ENCODE results near the gene PARD3. TPM values are rescaled to one million over a fixed set of nuclear protein-coding genes. Genes with fewer than 3 reads are reported as not detected.

The PARD3 gene
- total and polyA plus RNA-seq, 4 experiments from 2014 or later = 0.13 to 0.25 TPM; not detected in 2

DNA sequence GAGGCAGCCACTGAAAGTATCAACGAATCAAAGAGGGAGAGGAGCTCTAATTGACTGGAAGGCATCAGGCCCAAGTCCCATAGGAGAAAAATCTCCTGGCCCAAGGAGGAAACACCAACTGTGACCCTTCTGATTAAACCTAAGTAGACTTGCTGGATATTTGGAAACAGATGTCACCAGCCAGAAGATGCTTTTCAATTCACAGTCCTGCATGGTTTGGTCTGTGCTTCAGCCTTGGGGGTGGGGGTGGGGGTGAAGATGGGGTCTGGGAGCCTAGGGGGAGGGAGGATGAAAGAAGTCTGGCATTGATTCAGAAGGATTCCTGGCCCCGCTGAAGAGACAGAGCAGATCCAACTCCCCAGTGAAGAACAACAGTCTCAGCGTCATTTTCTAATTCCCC is 623.7 kb downstream of the PARD3 start:
- Mint-ChIP-seq H3K4me1 (no peaks in the 10 kb centered on the region), H3K27me3 (peaks cover 0 to 2% of the 10 kb centered on the region in 2 donors), H3K27ac (no peak overlapping the region), H3K4me3 (no peak overlapping the region), H3K36me3 (no peaks in the 10 kb centered on the region), H3K9me3 (no peaks in the 10 kb centered on the region)
- Histone ChIP-seq H3K36me3 (ENCODE audit: insufficient read depth, low read length) (no peaks in the 10 kb centered on the region), H3K27me3 (ENCODE audit: insufficient read depth, low read length) (no peaks in the 10 kb centered on the region), H3K9me3 (ENCODE audit: control insufficient read depth in 1 of 2, low read length in 2 of 2) (no peaks in the 10 kb centered on the region), H3K27ac (ENCODE audit: low read depth, low read length) (no peak overlapping the region), H3K4me3 (ENCODE audit: low read length in 2 of 2) (no peak overlapping the region), H3K4me1 (ENCODE audit: insufficient read depth, low read length) (no peaks in the 10 kb centered on the region)
- POLR2A ChIA-PET (ENCODE audit: partially characterized antibody) = no interaction called here
- DNase-seq = no peak
- CTCF ChIA-PET (ENCODE audit: partially characterized antibody) = no interaction called here
- intact Hi-C loops (cut with micrococcal nuclease) = no loop called here

DNA sequence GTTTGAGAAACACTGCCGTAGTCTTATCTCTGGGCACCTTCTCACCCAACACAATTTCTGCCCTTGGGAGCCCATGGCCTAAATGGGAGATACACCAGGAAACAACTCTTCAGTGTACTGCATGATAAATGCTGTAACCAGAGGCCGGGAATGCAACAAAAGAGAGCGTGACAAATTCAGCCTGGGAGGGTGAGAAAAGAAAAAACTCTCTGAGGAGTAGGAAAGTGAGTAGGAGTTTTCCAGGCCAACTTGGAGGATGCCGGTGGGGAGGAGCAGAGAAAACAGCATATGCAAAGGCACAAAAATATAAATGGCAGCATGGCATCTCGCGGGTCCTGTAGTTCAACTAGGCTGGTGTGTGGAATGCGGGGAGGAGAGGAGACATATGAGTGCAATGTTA is 624.5 kb downstream of the PARD3 start:
- ChIA-PET CTCF (ENCODE audit: partially characterized antibody) (no interaction called here), POLR2A (ENCODE audit: partially characterized antibody) (no interaction called here)
- Mint-ChIP-seq H3K9me3 (no peaks in the 10 kb centered on the region), H3K4me1 (no peaks in the 10 kb centered on the region), H3K36me3 (no peaks in the 10 kb centered on the region), H3K4me3 (no peak overlapping the region), H3K27ac (no peak overlapping the region), H3K27me3 (peaks cover 0 to 2% of the 10 kb centered on the region in 2 donors)
- Histone ChIP-seq H3K9me3 (ENCODE audit: control insufficient read depth in 1 of 2, low read length in 2 of 2) (no peaks in the 10 kb centered on the region), H3K36me3 (ENCODE audit: insufficient read depth, low read length) (no peaks in the 10 kb centered on the region), H3K4me1 (ENCODE audit: insufficient read depth, low read length) (no peaks in the 10 kb centered on the region), H3K27me3 (ENCODE audit: insufficient read depth, low read length) (no peaks in the 10 kb centered on the region), H3K27ac (ENCODE audit: low read depth, low read length) (no peak overlapping the region), H3K4me3 (ENCODE audit: low read length in 2 of 2) (no peak overlapping the region)
- no peak for DNase-seq
- intact Hi-C loops (cut with micrococcal nuclease) = no loop called here

DNA sequence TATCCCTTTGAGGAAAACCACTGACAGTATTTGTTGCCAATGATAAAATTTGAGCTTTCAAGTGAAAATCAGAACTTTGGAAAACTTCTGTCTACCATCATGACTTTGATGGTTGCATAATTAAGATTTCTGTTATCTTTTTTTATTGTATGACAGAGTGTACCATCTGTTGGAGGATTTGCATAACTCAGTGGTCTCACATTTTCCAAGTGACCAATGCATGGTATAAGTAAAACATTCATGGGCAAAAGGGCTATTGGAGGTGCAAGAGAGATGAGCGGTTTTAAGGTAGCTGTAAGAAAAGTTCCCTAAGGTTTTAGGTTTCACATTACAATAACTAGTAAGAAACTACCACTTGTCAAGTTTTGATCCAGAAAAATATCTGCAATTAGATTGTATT is 625.3 kb downstream of the PARD3 start:
- Histone ChIP-seq H3K4me1 (ENCODE audit: insufficient read depth, low read length) (no peaks in the 10 kb centered on the region), H3K9me3 (ENCODE audit: control insufficient read depth in 1 of 2, low read length in 2 of 2) (no peaks in the 10 kb centered on the region), H3K4me3 (ENCODE audit: low read length in 2 of 2) (no peak overlapping the region), H3K27me3 (ENCODE audit: insufficient read depth, low read length) (no peaks in the 10 kb centered on the region), H3K27ac (ENCODE audit: low read depth, low read length) (no peak overlapping the region), H3K36me3 (ENCODE audit: insufficient read depth, low read length) (no peaks in the 10 kb centered on the region)
- H3K4me1 Mint-ChIP-seq = no peaks in the 10 kb centered on the region
- no peaks in the 10 kb centered on the region for H3K36me3 Mint-ChIP-seq
- no peak overlapping the region for H3K4me3 Mint-ChIP-seq
- CTCF ChIA-PET (ENCODE audit: partially characterized antibody) = no interaction called here
- intact Hi-C loops (cut with micrococcal nuclease) = no loop called here
- no peaks in the 10 kb centered on the region for H3K9me3 Mint-ChIP-seq
- POLR2A ChIA-PET (ENCODE audit: partially characterized antibody) = no interaction called here
- H3K27ac Mint-ChIP-seq = no peak overlapping the region
- no peak for DNase-seq
- peaks cover 0 to 2% of the 10 kb centered on the region in 2 donors for H3K27me3 Mint-ChIP-seq

DNA sequence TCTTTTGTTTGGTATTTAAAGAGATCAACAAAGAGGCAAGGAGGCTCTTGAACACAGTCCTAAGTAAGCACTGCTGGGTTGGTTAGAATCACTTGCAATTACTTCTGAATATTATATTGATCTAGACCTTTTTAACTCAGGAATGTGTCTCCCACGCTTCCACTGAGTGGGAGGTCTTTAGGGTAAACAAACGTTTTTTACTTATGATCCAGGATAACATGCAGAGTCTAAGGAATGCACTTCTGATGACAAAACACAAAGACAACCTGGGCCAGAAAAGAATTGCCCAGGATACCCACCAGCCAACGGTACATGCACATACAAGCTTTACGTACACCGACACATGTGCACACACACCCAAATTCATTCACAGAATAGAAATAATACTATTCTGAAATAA is 626.9 kb downstream of the PARD3 start:
- POLR2A ChIA-PET (ENCODE audit: partially characterized antibody) = no interaction called here
- no peaks in the 10 kb centered on the region for H3K9me3 ChIP-seq (ENCODE audit: control insufficient read depth in 1 of 2, low read length in 2 of 2)
- DNase-seq = no peak
- no peak overlapping the region for H3K27ac ChIP-seq (ENCODE audit: low read depth, low read length)
- no peak overlapping the region for H3K4me3 Mint-ChIP-seq
- H3K27ac Mint-ChIP-seq = no peak overlapping the region
- H3K27me3 ChIP-seq (ENCODE audit: insufficient read depth, low read length) = no peaks in the 10 kb centered on the region
- H3K27me3 Mint-ChIP-seq = peaks cover 0 to 2% of the 10 kb centered on the region in 2 donors
- no peaks in the 10 kb centered on the region for H3K9me3 Mint-ChIP-seq
- H3K4me1 Mint-ChIP-seq = no peaks in the 10 kb centered on the region
- H3K36me3 Mint-ChIP-seq = no peaks in the 10 kb centered on the region
- no peaks in the 10 kb centered on the region for H3K36me3 ChIP-seq (ENCODE audit: insufficient read depth, low read length)
- H3K4me3 ChIP-seq (ENCODE audit: low read length in 2 of 2) = no peak overlapping the region
- CTCF ChIA-PET (ENCODE audit: partially characterized antibody) = no interaction called here
- intact Hi-C loops (cut with micrococcal nuclease) = no loop called here
- H3K4me1 ChIP-seq (ENCODE audit: insufficient read depth, low read length) = no peaks in the 10 kb centered on the region

DNA sequence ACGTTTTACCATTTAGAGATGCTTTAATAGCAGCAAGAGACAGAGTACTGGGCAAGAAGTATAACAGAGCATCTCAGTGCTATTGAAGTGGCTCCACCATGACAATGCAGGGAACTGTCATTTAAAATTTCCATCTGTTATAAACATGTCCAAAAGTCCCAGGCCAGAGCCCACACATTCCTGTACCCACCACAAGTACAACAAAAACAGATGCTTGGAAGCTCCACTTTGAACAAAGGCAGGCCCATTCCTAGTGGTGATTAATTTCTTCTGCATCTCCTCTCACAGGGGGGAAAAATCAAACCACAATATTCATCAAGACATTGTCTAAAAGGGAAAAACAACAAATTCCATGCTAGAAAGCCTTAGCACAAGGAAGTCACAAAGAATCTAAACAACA is 627.9 kb downstream of the PARD3 start:
- intact Hi-C loops (cut with micrococcal nuclease) = no loop called here
- no peak overlapping the region for H3K4me3 Mint-ChIP-seq
- no peaks in the 10 kb centered on the region for H3K9me3 Mint-ChIP-seq
- H3K27me3 ChIP-seq (ENCODE audit: insufficient read depth, low read length) = no peaks in the 10 kb centered on the region
- no peaks in the 10 kb centered on the region for H3K36me3 ChIP-seq (ENCODE audit: insufficient read depth, low read length)
- no peaks in the 10 kb centered on the region for H3K4me1 Mint-ChIP-seq
- H3K27ac ChIP-seq (ENCODE audit: low read depth, low read length) = no peak overlapping the region
- ChIA-PET POLR2A (ENCODE audit: partially characterized antibody) (no interaction called here), CTCF (ENCODE audit: partially characterized antibody) (no interaction called here)
- DNase-seq = no peak
- no peaks in the 10 kb centered on the region for H3K36me3 Mint-ChIP-seq
- no peak overlapping the region for H3K4me3 ChIP-seq (ENCODE audit: low read length in 2 of 2)
- H3K4me1 ChIP-seq (ENCODE audit: insufficient read depth, low read length) = no peaks in the 10 kb centered on the region
- H3K9me3 ChIP-seq (ENCODE audit: control insufficient read depth in 1 of 2, low read length in 2 of 2) = no peaks in the 10 kb centered on the region
- peaks cover 0 to 2% of the 10 kb centered on the region in 2 donors for H3K27me3 Mint-ChIP-seq
- no peak overlapping the region for H3K27ac Mint-ChIP-seq

DNA sequence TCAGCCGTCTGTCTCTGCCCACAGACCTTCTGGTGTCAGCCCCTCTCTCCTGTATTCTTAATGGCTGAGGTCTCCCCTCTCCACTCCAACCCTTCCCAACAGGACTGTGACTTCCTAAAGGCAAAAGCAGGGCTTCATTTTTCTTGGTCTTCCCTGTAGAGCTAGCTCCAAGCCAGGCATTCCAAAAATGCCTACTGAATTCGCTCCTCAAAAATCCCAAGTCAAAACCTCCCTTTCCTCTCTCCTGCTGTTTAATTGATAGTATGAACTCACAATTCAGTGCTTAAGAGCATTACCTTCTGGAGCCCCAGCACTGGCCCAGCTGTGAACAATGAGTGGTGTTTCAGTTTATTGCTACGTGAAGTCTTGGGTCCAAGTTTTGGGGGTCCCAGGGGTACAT is 628.4 kb downstream of the PARD3 start:
- Histone ChIP-seq H3K4me1 (ENCODE audit: insufficient read depth, low read length) (no peaks in the 10 kb centered on the region), H3K9me3 (ENCODE audit: control insufficient read depth in 1 of 2, low read length in 2 of 2) (no peaks in the 10 kb centered on the region), H3K36me3 (ENCODE audit: insufficient read depth, low read length) (no peaks in the 10 kb centered on the region), H3K27ac (ENCODE audit: low read depth, low read length) (no peak overlapping the region), H3K27me3 (ENCODE audit: insufficient read depth, low read length) (no peaks in the 10 kb centered on the region), H3K4me3 (ENCODE audit: low read length in 2 of 2) (no peak overlapping the region)
- Mint-ChIP-seq H3K36me3 (no peaks in the 10 kb centered on the region), H3K9me3 (no peaks in the 10 kb centered on the region), H3K4me1 (no peaks in the 10 kb centered on the region), H3K27ac (no peak overlapping the region), H3K27me3 (peaks cover 0 to 2% of the 10 kb centered on the region in 2 donors), H3K4me3 (no peak overlapping the region)
- POLR2A ChIA-PET (ENCODE audit: partially characterized antibody) = no interaction called here
- intact Hi-C loops (cut with micrococcal nuclease) = no loop called here
- CTCF ChIA-PET (ENCODE audit: partially characterized antibody) = no interaction called here
- DNase-seq = no peak

DNA sequence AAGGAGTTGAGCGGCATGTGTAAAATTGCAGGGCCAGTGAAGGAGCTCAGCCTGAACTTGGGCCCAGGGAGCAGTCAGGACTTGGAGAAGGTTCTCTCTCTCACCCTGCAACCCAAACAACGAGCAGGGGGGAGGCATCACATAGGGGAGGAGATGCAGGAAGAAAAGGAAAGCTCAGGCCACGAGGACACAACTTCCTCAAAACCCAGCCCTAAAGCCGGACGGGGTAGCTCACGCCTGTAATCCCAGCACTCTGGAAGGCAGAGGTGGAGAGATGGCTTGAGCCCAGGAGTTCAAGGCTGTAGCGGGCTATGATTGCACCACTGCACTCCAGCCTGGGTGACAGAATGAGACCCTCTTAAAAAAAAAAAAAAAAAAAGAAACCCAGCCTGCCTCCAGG is 629.1 kb downstream of the PARD3 start:
- DNase-seq = no peak
- Histone ChIP-seq H3K9me3 (ENCODE audit: control insufficient read depth in 1 of 2, low read length in 2 of 2) (no peaks in the 10 kb centered on the region), H3K36me3 (ENCODE audit: insufficient read depth, low read length) (no peaks in the 10 kb centered on the region), H3K27ac (ENCODE audit: low read depth, low read length) (no peak overlapping the region), H3K4me1 (ENCODE audit: insufficient read depth, low read length) (no peaks in the 10 kb centered on the region), H3K4me3 (ENCODE audit: low read length in 2 of 2) (no peak overlapping the region), H3K27me3 (ENCODE audit: insufficient read depth, low read length) (no peaks in the 10 kb centered on the region)
- Mint-ChIP-seq H3K36me3 (no peaks in the 10 kb centered on the region), H3K4me3 (no peak overlapping the region), H3K27me3 (no peaks in the 10 kb centered on the region), H3K27ac (no peak overlapping the region), H3K4me1 (no peaks in the 10 kb centered on the region), H3K9me3 (no peaks in the 10 kb centered on the region)
- ChIA-PET POLR2A (ENCODE audit: partially characterized antibody) (no interaction called here), CTCF (ENCODE audit: partially characterized antibody) (no interaction called here)
- intact Hi-C loops (cut with micrococcal nuclease) = no loop called here

DNA sequence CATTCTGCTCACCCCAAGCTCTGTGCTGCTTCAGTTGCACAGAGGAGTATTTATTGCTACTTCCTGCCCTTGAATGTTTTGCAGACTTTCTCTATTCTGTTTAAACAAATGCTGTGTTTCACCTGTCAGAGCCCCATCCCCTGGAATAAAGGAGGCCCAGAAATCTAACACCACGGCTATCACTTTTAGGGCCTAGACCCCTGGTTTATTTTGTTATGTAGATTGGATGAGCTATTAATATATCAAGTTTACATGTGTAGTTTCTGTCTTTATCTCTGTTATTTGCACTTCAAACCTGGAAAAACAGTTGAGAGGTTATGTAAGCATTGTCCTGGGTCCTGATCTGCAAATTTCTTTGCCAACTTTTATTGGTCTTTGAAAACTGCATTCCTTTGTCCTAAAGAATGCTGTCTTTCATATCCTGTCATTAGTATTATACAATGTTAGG is 630.1 kb downstream of the PARD3 start:
- CTCF ChIA-PET (ENCODE audit: partially characterized antibody) = interaction anchor here (0.9 kb wide), 1 partner anchor 9 kb away, joined by 3 read pairs; no protein-coding TSS in a partner anchor
- no peaks in the 10 kb centered on the region for H3K36me3 Mint-ChIP-seq
- no peak overlapping the region for H3K27ac ChIP-seq (ENCODE audit: low read depth, low read length)
- H3K4me1 Mint-ChIP-seq = no peaks in the 10 kb centered on the region
- H3K4me3 ChIP-seq (ENCODE audit: low read length in 2 of 2) = no peak overlapping the region
- no peaks in the 10 kb centered on the region for H3K27me3 ChIP-seq (ENCODE audit: insufficient read depth, low read length)
- no peak for DNase-seq
- intact Hi-C loops (cut with micrococcal nuclease) = no loop called here
- H3K36me3 ChIP-seq (ENCODE audit: insufficient read depth, low read length) = no peaks in the 10 kb centered on the region
- no peaks in the 10 kb centered on the region for H3K4me1 ChIP-seq (ENCODE audit: insufficient read depth, low read length)
- no peaks in the 10 kb centered on the region for H3K9me3 ChIP-seq (ENCODE audit: control insufficient read depth in 1 of 2, low read length in 2 of 2)
- no peak overlapping the region for H3K4me3 Mint-ChIP-seq
- H3K27ac Mint-ChIP-seq = no peak overlapping the region
- POLR2A ChIA-PET (ENCODE audit: partially characterized antibody) = no interaction called here
- H3K27me3 Mint-ChIP-seq = no peaks in the 10 kb centered on the region
- H3K9me3 Mint-ChIP-seq = no peaks in the 10 kb centered on the region

Measured in CD4-positive, alpha-beta memory T cell (primary cell).